Coronary artery (tissue), 2 donors: ENCODE data around the gene ATP6V1A.
"Not testable (repeated sequence)": the region's sequence is repeated elsewhere in the genome, so short reads cannot be mapped to it uniquely, and the experiment has no call there.

ENCODE experiments used
- DNase-seq: peaks from one replicate; pipeline ENCODE4 v3.0.0-alpha.2; 2017; ENCODE audit warnings: low spot score
- H3K27ac ChIP-seq, 2 donors: fragments of 200-600 bp; sonication (generic); one replicate each; pipeline ENCODE4 v1.5.1; 2016 to 2019
- H3K4me3 ChIP-seq: fragments of 200-600 bp; sonication (generic); 2 replicates; pipeline ENCODE4 v1.5.1; 2016; ENCODE audit warnings: mild to moderate bottlenecking, moderate library complexity
- TF ChIP-seq, protein P1 (sequence below): fragments of 200-600 bp; sonication (generic); IDR thresholded peaks from one replicate; pipeline ENCODE4 v1.5.1; 2019; ENCODE audit warnings: antibody characterized with exemption

The ATP6V1A gene

DNA sequence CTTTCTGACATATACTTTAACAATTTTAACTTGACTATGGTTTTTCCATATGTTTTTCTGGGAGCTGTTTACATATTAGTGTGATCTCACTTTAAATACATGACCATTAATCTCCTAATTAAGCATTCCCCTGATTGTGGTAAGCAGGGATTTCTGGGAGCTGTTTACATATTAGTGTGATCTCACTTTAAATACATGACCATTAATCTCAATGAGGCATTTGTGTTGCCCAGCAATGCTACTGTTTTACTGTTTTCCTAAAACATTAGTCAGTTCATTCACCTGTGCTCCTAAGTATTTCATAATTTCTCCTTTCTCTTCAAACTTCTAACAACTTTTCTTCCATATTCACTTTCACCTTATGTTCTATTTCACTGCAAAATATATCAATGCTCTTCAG lies 88.1 kb downstream of the ATP6V1A start:
- no peak for DNase-seq
- TF ChIP-seq, protein P1, sequence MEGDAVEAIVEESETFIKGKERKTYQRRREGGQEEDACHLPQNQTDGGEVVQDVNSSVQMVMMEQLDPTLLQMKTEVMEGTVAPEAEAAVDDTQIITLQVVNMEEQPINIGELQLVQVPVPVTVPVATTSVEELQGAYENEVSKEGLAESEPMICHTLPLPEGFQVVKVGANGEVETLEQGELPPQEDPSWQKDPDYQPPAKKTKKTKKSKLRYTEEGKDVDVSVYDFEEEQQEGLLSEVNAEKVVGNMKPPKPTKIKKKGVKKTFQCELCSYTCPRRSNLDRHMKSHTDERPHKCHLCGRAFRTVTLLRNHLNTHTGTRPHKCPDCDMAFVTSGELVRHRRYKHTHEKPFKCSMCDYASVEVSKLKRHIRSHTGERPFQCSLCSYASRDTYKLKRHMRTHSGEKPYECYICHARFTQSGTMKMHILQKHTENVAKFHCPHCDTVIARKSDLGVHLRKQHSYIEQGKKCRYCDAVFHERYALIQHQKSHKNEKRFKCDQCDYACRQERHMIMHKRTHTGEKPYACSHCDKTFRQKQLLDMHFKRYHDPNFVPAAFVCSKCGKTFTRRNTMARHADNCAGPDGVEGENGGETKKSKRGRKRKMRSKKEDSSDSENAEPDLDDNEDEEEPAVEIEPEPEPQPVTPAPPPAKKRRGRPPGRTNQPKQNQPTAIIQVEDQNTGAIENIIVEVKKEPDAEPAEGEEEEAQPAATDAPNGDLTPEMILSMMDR, result no peak
- no peak overlapping the region for H3K27ac ChIP-seq
- H3K4me3 ChIP-seq, result no peak overlapping the region

GRCh38 chr3:113838631-113839209 lies 91.9 kb downstream of the ATP6V1A start, which contains the start of gene GRAMD1C:
TSS of gene GRAMD1C (plus strand) at chr3:113838788. CDS start at chr3:113838910, 122 bp downstream.
- TF ChIP-seq, protein P1, result peak; percentile 66
- H3K27ac ChIP-seq, result peak within 1 kb of the TSS in 1 of 2 donors; percentile 24
- H3K4me3 ChIP-seq, result peak within 1 kb of the TSS; percentile 73
- DNase-seq, result peak; percentile 84

DNA sequence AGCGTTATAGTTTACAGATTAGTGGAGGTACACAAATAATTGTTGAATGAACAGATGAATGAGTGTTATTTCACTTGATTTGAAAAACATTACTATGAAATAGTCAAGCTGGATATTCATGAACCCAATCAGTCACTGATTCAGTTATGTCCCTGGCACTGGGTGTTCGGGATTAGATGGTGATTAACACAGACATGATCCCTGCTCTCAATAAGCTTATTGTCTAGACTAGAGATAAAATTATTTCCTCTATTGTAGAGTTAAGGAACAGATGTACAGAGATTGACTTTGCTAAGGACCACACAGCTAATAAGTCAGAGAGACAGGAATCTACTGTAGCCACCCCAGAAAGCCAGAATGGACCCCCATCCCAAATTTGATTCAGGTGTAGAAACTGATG lies 92.7 kb downstream of the ATP6V1A start:
- TF ChIP-seq, protein P1, result no peak
- no peak for DNase-seq
- Histone ChIP-seq H3K4me3 (peak overlapping the region; percentile 73), H3K27ac (no peak overlapping the region)

DNA sequence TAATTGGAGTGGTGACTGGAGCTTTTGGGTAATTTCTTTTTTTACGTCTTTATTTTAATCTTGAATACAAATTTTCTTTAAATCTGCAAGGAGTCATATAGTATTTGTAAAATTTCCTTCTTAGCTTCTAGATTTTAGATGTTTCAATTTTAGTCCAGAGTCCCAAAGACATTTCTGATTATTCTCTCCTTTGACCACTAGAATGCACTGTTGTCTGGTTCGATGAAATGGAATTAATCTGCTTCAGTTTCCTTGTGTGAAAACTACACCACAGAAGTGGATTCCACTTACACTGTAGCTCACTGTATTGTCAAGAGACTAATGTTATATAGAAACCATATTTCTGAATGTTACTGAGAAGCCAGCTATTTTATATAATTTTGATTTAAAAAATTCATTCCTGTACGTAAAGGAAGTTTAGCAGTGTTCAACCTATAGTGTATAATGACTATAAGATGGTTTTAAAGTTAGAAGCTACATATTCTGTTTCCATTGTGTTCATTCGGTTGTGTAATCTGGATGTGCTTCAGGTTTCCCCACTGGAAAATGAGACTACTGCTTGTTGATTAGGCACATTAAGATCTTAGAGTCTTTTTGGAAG lies 97.9 kb downstream of the ATP6V1A start:
- TF ChIP-seq, protein P1, result no peak
- no peak for DNase-seq
- H3K27ac ChIP-seq, result no peak overlapping the region
- no peak overlapping the region for H3K4me3 ChIP-seq

DNA sequence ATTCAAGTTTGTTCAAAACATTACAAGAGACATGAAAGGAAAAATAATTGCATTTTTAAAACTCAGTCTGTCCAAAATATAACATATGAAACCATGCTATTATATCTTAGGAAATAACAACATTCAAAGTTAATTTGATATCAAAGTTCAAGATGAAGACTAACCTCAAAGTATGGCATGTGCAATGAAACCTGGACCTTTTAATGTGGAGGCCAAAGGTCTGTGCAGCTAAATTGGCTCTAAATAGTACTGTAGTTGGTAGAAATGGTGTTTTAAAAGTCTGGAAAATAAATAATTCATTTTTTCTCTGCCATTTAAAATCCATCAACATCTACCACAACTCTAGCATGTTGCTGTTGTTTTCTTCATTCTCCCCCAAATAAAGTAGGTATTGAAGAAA lies 100.4 kb downstream of the ATP6V1A start:
- DNase-seq, result no peak
- Histone ChIP-seq H3K27ac (no peak overlapping the region), H3K4me3 (no peak overlapping the region)
- TF ChIP-seq, protein P1, result no peak

- DNase-seq, result no peak
Observed at GRCh38 chr3:113847664-113848461, 101.0 kb downstream of the ATP6V1A start.

GRCh38 chr3:113849071-113849470 lies 102.2 kb downstream of the ATP6V1A start:
- DNase-seq, H3K27ac ChIP-seq, H3K4me3 ChIP-seq: not testable (repeated sequence)

More at GRCh38 chr3:113847664-113848461, 101.0 kb downstream of the ATP6V1A start:
- H3K27ac ChIP-seq, result no peak overlapping the region
- no peak overlapping the region for H3K4me3 ChIP-seq
- TF ChIP-seq, protein P1, result no peak

- DNase-seq, H3K27ac ChIP-seq, H3K4me3 ChIP-seq: not testable (repeated sequence)
Observed at GRCh38 chr3:113849841-113850240, 103.0 kb downstream of the ATP6V1A start.

DNA sequence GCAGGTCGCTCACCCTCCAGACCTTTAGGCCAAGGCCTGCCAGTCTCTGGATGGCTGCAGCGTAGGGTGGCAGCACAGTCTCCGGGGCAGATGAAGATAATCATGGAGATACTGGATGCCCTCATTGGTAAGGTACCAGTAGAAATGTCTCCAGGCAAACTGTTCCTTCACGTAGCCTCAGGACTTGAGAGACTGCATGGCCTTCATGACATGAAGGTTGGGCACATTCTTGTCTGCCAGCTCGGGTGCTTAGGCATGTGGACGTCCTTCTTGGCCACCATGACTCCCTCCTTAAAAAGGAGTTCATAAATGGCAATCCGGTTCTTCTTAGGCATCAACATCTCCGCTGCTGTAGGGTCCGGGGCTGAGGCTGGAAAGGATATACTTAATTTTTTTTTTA lies 103.6 kb downstream of the ATP6V1A start:
- not testable (repeated sequence) for H3K4me3 ChIP-seq, H3K27ac ChIP-seq, DNase-seq
